ENCODE measurements around the gene ZNF638. TPM values are rescaled to one million over a fixed set of nuclear protein-coding genes. Genes with fewer than 3 reads are reported as not detected.
A peak's percentile ranks its signal among the peaks of the same experiment; 100 is the strongest.

Gene ZNF638
- total RNA-seq, 1 donor from 2014 or later: 211 TPM

DNA sequence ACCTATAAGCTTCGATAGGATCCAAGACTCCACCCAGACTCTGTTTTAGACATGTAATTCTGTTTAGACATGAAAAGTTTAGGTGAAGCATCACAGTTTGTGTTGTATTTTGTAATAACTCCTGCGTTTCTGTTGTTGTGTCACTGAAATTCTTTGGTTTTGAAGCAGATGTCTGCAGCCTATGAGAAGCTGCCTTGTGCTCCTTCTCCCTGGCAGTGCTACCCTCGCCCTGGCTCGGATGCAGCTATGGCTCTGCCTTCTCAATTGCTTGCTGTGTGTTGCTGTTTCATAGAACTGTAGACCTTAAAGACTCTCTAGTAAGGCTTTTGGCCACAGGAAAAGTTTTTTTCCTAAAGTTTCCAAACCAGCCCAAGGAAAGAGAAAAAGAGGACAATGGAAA, 40.2 kb upstream of the ZNF638 start:
- no peak overlapping the region for H3K27ac Mint-ChIP-seq (ENCODE audit: unreplicated experiment)
- H3K36me3 Mint-ChIP-seq (ENCODE audit: unreplicated experiment): no peaks in the 10 kb centered on the region
- no peaks in the 10 kb centered on the region for H3K9me3 Mint-ChIP-seq (ENCODE audit: unreplicated experiment)
- TF ChIP-seq, protein P1, sequence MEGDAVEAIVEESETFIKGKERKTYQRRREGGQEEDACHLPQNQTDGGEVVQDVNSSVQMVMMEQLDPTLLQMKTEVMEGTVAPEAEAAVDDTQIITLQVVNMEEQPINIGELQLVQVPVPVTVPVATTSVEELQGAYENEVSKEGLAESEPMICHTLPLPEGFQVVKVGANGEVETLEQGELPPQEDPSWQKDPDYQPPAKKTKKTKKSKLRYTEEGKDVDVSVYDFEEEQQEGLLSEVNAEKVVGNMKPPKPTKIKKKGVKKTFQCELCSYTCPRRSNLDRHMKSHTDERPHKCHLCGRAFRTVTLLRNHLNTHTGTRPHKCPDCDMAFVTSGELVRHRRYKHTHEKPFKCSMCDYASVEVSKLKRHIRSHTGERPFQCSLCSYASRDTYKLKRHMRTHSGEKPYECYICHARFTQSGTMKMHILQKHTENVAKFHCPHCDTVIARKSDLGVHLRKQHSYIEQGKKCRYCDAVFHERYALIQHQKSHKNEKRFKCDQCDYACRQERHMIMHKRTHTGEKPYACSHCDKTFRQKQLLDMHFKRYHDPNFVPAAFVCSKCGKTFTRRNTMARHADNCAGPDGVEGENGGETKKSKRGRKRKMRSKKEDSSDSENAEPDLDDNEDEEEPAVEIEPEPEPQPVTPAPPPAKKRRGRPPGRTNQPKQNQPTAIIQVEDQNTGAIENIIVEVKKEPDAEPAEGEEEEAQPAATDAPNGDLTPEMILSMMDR (IDR thresholded peaks at IDR 0.05; ENCODE audit: partially characterized antibody, unreplicated experiment): no peak
- DNase-seq: no peak
- H3K27me3 Mint-ChIP-seq (ENCODE audit: unreplicated experiment): no peaks in the 10 kb centered on the region
- H3K4me1 Mint-ChIP-seq (ENCODE audit: low read depth, unreplicated experiment): no peaks in the 10 kb centered on the region
- no peak overlapping the region for H3K4me3 Mint-ChIP-seq (ENCODE audit: unreplicated experiment)

DNA sequence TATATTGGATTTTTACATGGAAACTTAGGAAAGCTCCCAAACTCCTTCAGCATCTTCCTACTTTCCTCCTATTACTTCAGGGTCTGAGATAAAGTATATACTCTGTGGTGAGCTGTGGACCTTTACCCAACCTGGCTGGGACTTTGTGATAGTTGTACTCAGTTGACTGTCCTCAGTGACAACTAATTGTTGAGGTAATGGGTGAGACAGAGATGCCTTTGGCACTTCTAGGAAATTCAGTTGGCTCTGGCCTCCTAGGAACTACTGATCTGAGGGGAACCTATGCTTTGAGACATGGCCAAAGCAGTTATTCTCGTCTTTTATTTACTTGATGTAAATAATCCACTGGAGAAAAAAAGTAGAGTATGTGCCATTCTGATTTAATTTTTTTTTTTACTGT, 39.4 kb upstream of the ZNF638 start:
- Mint-ChIP-seq H3K4me3 (ENCODE audit: unreplicated experiment) (no peak overlapping the region), H3K36me3 (ENCODE audit: unreplicated experiment) (no peaks in the 10 kb centered on the region), H3K27me3 (ENCODE audit: unreplicated experiment) (no peaks in the 10 kb centered on the region), H3K27ac (ENCODE audit: unreplicated experiment) (no peak overlapping the region), H3K9me3 (ENCODE audit: unreplicated experiment) (no peaks in the 10 kb centered on the region), H3K4me1 (ENCODE audit: low read depth, unreplicated experiment) (no peaks in the 10 kb centered on the region)
- TF ChIP-seq, protein P1 (IDR thresholded peaks at IDR 0.05; ENCODE audit: partially characterized antibody, unreplicated experiment): no peak
- DNase-seq: no peak

GRCh38 chr2:71298914-71299313, 32.7 kb upstream of the ZNF638 start:
- Mint-ChIP-seq H3K9me3 (ENCODE audit: unreplicated experiment) (no peaks in the 10 kb centered on the region), H3K36me3 (ENCODE audit: unreplicated experiment) (no peaks in the 10 kb centered on the region), H3K27me3 (ENCODE audit: unreplicated experiment) (no peaks in the 10 kb centered on the region), H3K4me1 (ENCODE audit: low read depth, unreplicated experiment) (no peaks in the 10 kb centered on the region), H3K27ac (ENCODE audit: unreplicated experiment) (no peak overlapping the region), H3K4me3 (ENCODE audit: unreplicated experiment) (no peak overlapping the region)
- TF ChIP-seq, protein P1 (IDR thresholded peaks at IDR 0.05; ENCODE audit: partially characterized antibody, unreplicated experiment): no peak
- DNase-seq: no peak

- no peak overlapping the region for H3K4me3 Mint-ChIP-seq (ENCODE audit: unreplicated experiment)
- no peaks in the 10 kb centered on the region for H3K27me3 Mint-ChIP-seq (ENCODE audit: unreplicated experiment)
Measured at GRCh38 chr2:71299507-71299906, 32.1 kb upstream of the ZNF638 start.

GRCh38 chr2:71303849-71304248, 27.7 kb upstream of the ZNF638 start:
- Mint-ChIP-seq H3K4me3 (ENCODE audit: unreplicated experiment) (no peak overlapping the region), H3K36me3 (ENCODE audit: unreplicated experiment) (no peaks in the 10 kb centered on the region), H3K27ac (ENCODE audit: unreplicated experiment) (no peak overlapping the region)

More at GRCh38 chr2:71299507-71299906, 32.1 kb upstream of the ZNF638 start:
- H3K9me3 Mint-ChIP-seq (ENCODE audit: unreplicated experiment): no peaks in the 10 kb centered on the region
- H3K27ac Mint-ChIP-seq (ENCODE audit: unreplicated experiment): no peak overlapping the region
- no peak for DNase-seq
- H3K4me1 Mint-ChIP-seq (ENCODE audit: low read depth, unreplicated experiment): no peaks in the 10 kb centered on the region
- no peaks in the 10 kb centered on the region for H3K36me3 Mint-ChIP-seq (ENCODE audit: unreplicated experiment)
- TF ChIP-seq, protein P1 (IDR thresholded peaks at IDR 0.05; ENCODE audit: partially characterized antibody, unreplicated experiment): peak; percentile 80

More at GRCh38 chr2:71303849-71304248, 27.7 kb upstream of the ZNF638 start:
- TF ChIP-seq, protein P1 (IDR thresholded peaks at IDR 0.05; ENCODE audit: partially characterized antibody, unreplicated experiment): no peak
- Mint-ChIP-seq H3K9me3 (ENCODE audit: unreplicated experiment) (no peaks in the 10 kb centered on the region), H3K4me1 (ENCODE audit: low read depth, unreplicated experiment) (no peaks in the 10 kb centered on the region), H3K27me3 (ENCODE audit: unreplicated experiment) (no peaks in the 10 kb centered on the region)
- no peak for DNase-seq

Data from glutamatergic neuron (in vitro differentiated cells).